Measurements from ENCODE around the gene ATP2B3. TPM values are rescaled to one million over a fixed set of nuclear protein-coding genes. Genes with fewer than 3 reads are reported as not detected.

The ATP2B3 gene
- total and polyA plus RNA-seq, 2 donors (not counting 3 experiments of a cell fraction or from before 2014, with no cell fraction given), result 0.01 to 0.07 TPM

DNA sequence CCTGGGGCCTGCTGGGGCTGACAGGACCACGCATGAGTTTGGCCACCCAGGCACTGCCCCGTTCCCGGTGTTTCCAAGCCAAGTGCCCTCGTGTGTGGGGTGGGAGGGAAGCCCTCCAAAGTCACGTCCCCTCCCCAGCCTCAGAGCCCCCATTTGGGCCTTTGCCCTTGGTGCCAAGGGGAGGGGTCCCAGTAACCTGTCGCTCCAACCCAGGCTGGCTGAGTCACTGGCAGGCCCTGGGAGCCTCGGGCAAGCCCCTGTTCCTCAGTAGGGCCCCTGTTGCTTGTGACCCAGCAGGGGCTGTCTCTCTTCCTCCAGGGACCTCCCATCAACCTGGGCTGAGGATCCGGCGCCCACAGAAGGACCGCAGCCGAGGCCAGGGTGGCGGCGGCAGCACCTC is 36.4 kb upstream of the ATP2B3 start:
- Histone ChIP-seq H3K9ac (replicated peaks; ENCODE audit: extremely low read depth, insufficient read depth, low read length) (no peak overlapping the region), H3K9me1 (replicated peaks; ENCODE audit: control insufficient read depth, extremely low read depth, insufficient read depth, low read length) (no peaks in the 10 kb centered on the region), H4K20me1 (replicated peaks; ENCODE audit: control insufficient read depth, extremely low read depth, insufficient read depth, low read length) (no peaks in the 10 kb centered on the region), H3K79me2 (ENCODE audit: control insufficient read depth, insufficient read depth, low read length) (no peaks in the 10 kb centered on the region), H3K27me3 (ENCODE audit: control insufficient read depth in 2 of 2, insufficient read depth in 2 of 2, low read length in 2 of 2) (no peaks in the 10 kb centered on the region), H3K36me3 (ENCODE audit: control insufficient read depth in 2 of 2, extremely low read depth in 1 of 2, insufficient read depth in 2 of 2, low read length in 2 of 2) (no peaks in the 10 kb centered on the region), H3K27ac (ENCODE audit: insufficient read depth, low read depth, low read length) (no peak overlapping the region), H3K4me1 (ENCODE audit: control insufficient read depth, extremely low read depth, insufficient read depth, low read length) (peaks cover 13% of the 10 kb centered on the region), H3K4me2 (ENCODE audit: insufficient read depth, low read length) (no peak overlapping the region), H3K9me3 (replicated peaks; ENCODE audit: control insufficient read depth, insufficient read depth, low read length) (no peaks in the 10 kb centered on the region), H3K4me3 (replicated peaks in 1 of 3; ENCODE audit: insufficient read depth in 1 of 3, low read depth in 1 of 3, low read length in 3 of 3) (no peak overlapping the region), H2AFZ (ENCODE audit: low read depth, low read length) (no peak overlapping the region)
- no peak for FAIRE-seq
- CTCF ChIA-PET, result no interaction called here
- DNase-seq (ENCODE audit: low read depth, low spot score), result no peak
- intact Hi-C loops (cut with micrococcal nuclease), result no loop called here
- TF ChIP-seq MYC (IDR thresholded peaks at IDR 0.05; ENCODE audit: low read depth, low read length) (no peak), JUN (IDR thresholded peaks at IDR 0.05; ENCODE audit: borderline replicate concordance, insufficient read depth, insufficient read length, low read depth) (no peak), POLR2A (IDR thresholded peaks at IDR 0.05; ENCODE audit: low read depth, low read length) (no peak), FOS (IDR thresholded peaks at IDR 0.05; ENCODE audit: borderline replicate concordance, insufficient read depth, low read length) (no peak), GATA2 (IDR thresholded peaks at IDR 0.05; ENCODE audit: insufficient read depth, insufficient read length, low read depth, low read length) (no peak), MAX (IDR thresholded peaks at IDR 0.05; ENCODE audit: insufficient read depth, insufficient read length) (no peak), POLR2AphosphoS5 (IDR thresholded peaks at IDR 0.05; ENCODE audit: insufficient read depth, low read depth, low read length) (no peak), CTCF (IDR thresholded peaks at IDR 0.05; ENCODE audit: extremely low read depth in 1 of 2, insufficient read depth in 1 of 2, low read depth in 1 of 2, low read length in 2 of 2) (no peak), EZH2 (IDR thresholded peaks at IDR 0.05; ENCODE audit: borderline replicate concordance, low read depth, low read length, severe bottlenecking) (no peak)
- BruUV-seq (replicated peaks), result no TSS peak
- dilution Hi-C loops (cut with MboI; ENCODE audit: extremely low pct_ligation_motif_present, low sequenced_read_pairs), result no loop called here
- POLR2A ChIA-PET, result no interaction called here
